ENCODE results near the gene STXBP6. TPM values are rescaled to one million over a fixed set of nuclear protein-coding genes. Genes with fewer than 3 reads are reported as not detected.

Gene STXBP6
- total RNA-seq, 1 donor from 2014 or later: 6.8 TPM

GRCh38 chr14:24875991-24876878 lies 173.7 kb downstream of the STXBP6 start:
- H3K27me3 Mint-ChIP-seq (ENCODE audit: low read depth): no peaks in the 10 kb centered on the region
- no peak overlapping the region for H3K4me3 Mint-ChIP-seq
- H3K4me1 Mint-ChIP-seq: peaks cover 46% of the 10 kb centered on the region
- H3K27ac Mint-ChIP-seq (ENCODE audit: unreplicated experiment): peak overlapping the region; percentile 90
- peak; percentile 1 for DNase-seq (ENCODE audit: low read depth, low spot score)
- no peaks in the 10 kb centered on the region for H3K9me3 Mint-ChIP-seq
- H3K36me3 Mint-ChIP-seq (ENCODE audit: low read depth): no peaks in the 10 kb centered on the region
- no peak for TF ChIP-seq CTCF (conservative IDR thresholded peaks at IDR 0.05)

- Mint-ChIP-seq H3K27ac (ENCODE audit: unreplicated experiment) (peak overlapping the region; percentile 76), H3K36me3 (ENCODE audit: low read depth) (no peaks in the 10 kb centered on the region), H3K27me3 (ENCODE audit: low read depth) (no peaks in the 10 kb centered on the region), H3K4me1 (peaks cover 41% of the 10 kb centered on the region), H3K4me3 (no peak overlapping the region), H3K9me3 (no peaks in the 10 kb centered on the region)
- DNase-seq (ENCODE audit: low read depth, low spot score): no peak
- TF ChIP-seq CTCF (conservative IDR thresholded peaks at IDR 0.05): no peak
These were observed 174.6 kb downstream of the STXBP6 start for GRCh38 chr14:24875203-24875838.

- DNase-seq (ENCODE audit: low read depth, low spot score): no peak
- Mint-ChIP-seq H3K4me1 (peaks cover 36% of the 10 kb centered on the region), H3K4me3 (no peak overlapping the region), H3K27me3 (ENCODE audit: low read depth) (no peaks in the 10 kb centered on the region), H3K9me3 (no peaks in the 10 kb centered on the region), H3K27ac (ENCODE audit: unreplicated experiment) (no peak overlapping the region), H3K36me3 (ENCODE audit: low read depth) (no peaks in the 10 kb centered on the region)
- TF ChIP-seq CTCF (conservative IDR thresholded peaks at IDR 0.05): no peak
These were observed 175.3 kb downstream of the STXBP6 start for GRCh38 chr14:24874514-24875202.

- Mint-ChIP-seq H3K4me3 (no peak overlapping the region), H3K27ac (ENCODE audit: unreplicated experiment) (no peak overlapping the region)
These were observed 176.4 kb downstream of the STXBP6 start for GRCh38 chr14:24873551-24873950.

More at GRCh38 chr14:24873551-24873950, 176.4 kb downstream of the STXBP6 start:
- no peaks in the 10 kb centered on the region for H3K36me3 Mint-ChIP-seq (ENCODE audit: low read depth)
- H3K9me3 Mint-ChIP-seq: no peaks in the 10 kb centered on the region
- no peaks in the 10 kb centered on the region for H3K27me3 Mint-ChIP-seq (ENCODE audit: low read depth)
- TF ChIP-seq CTCF (conservative IDR thresholded peaks at IDR 0.05): no peak
- no peak for DNase-seq (ENCODE audit: low read depth, low spot score)
- peaks cover 30% of the 10 kb centered on the region for H3K4me1 Mint-ChIP-seq
